Fibroblast of the aortic adventitia (primary cell): ENCODE measurements around the gene SKAP2. TPM values are rescaled to one million over a fixed set of nuclear protein-coding genes. Genes with fewer than 3 reads are reported as not detected.

Experiments used
- DNase-seq: peaks from one replicate; pipeline ENCODE4 v3.0.0-alpha.2; 2010; ENCODE audit warnings: low read depth
- H3K4me3 ChIP-seq: 2 replicates; pipeline ENCODE4 v1.5.1; 2011; ENCODE audit warnings: low read depth, mild to moderate bottlenecking, control low read depth, low read length, moderate library complexity
- CTCF ChIP-seq: IDR thresholded peaks from 2 replicates; pipeline ENCODE4 v1.5.1; 2011; ENCODE audit warnings: mild to moderate bottlenecking, low read length, control low read depth, inconsistent platforms; ENCODE audit not compliant: insufficient read depth
- total RNA-seq: library from RNA; depleted of rRNA; stranded (reverse); fragments of >200 nt; gene quantifications from 2 replicates; pipeline ENCODE4 v1.2.3, GENCODE V29; 2012; ENCODE audit warnings: low replicate concordance

SKAP2 gene
- total RNA-seq, 1 donor: 13.6 TPM

- no peak for TF ChIP-seq CTCF
Measured at GRCh38 chr7:26624839-26625238, 239.6 kb downstream of the SKAP2 start.

GRCh38 chr7:26624431-26624830, 240.0 kb downstream of the SKAP2 start:
- no peak for TF ChIP-seq CTCF
- H3K4me3 ChIP-seq: no peak overlapping the region
- no peak for DNase-seq

More at GRCh38 chr7:26624839-26625238, 239.6 kb downstream of the SKAP2 start:
- no peak overlapping the region for H3K4me3 ChIP-seq
- no peak for DNase-seq

- TF ChIP-seq CTCF: no peak
- H3K4me3 ChIP-seq: no peak overlapping the region
- no peak for DNase-seq
Measured at GRCh38 chr7:26620352-26620751, 244.0 kb downstream of the SKAP2 start.

GRCh38 chr7:26619348-26619984, 244.9 kb downstream of the SKAP2 start:
- DNase-seq: no peak
- TF ChIP-seq CTCF: no peak
- H3K4me3 ChIP-seq: no peak overlapping the region

GRCh38 chr7:26618898-26619297, 245.5 kb downstream of the SKAP2 start:
- no peak for DNase-seq
- no peak overlapping the region for H3K4me3 ChIP-seq
- no peak for TF ChIP-seq CTCF

- DNase-seq: no peak
- TF ChIP-seq CTCF: no peak
- no peak overlapping the region for H3K4me3 ChIP-seq
Measured at GRCh38 chr7:26618449-26618848, 245.9 kb downstream of the SKAP2 start.

Other genes starting within 250 kb of the SKAP2 start
- gene HOXA1, start 231.4 kb upstream of the SKAP2 start, total RNA-seq: 0.72 TPM in 1 of 2 replicates, not detected in the other
- 0.16 and 3.6 TPM in 2 replicates for gene HOXA2, start 238.1 kb upstream of the SKAP2 start, total RNA-seq